Stimulated activated CD4-positive, alpha-beta T cell treated with anti-CD3 and anti-CD28 coated beads, Interleukin-4, amount 100 ng/mL, for 1 hour (primary cell): Measurements from ENCODE around the gene HEYL.
A peak's percentile ranks its signal among the peaks of the same experiment; 100 is the strongest.

Experiments used
- DNase-seq: peaks from one replicate; pipeline ENCODE4 v3.0.0-alpha.2; 2020

The HEYL gene

GRCh38 chr1:39639305-39640130 lies at the start of gene HEYL:
Gene HEYL (minus strand): TSS chr1:39639643. CDS start chr1:39639625, 18 bp downstream.
- DNase-seq = peak; percentile 75

GRCh38 chr1:39689214-39689613 lies 49.8 kb upstream of the HEYL start:
- no peak for DNase-seq

- DNase-seq = no peak
These were observed 49.3 kb upstream of the HEYL start for GRCh38 chr1:39688706-39689105.

DNA sequence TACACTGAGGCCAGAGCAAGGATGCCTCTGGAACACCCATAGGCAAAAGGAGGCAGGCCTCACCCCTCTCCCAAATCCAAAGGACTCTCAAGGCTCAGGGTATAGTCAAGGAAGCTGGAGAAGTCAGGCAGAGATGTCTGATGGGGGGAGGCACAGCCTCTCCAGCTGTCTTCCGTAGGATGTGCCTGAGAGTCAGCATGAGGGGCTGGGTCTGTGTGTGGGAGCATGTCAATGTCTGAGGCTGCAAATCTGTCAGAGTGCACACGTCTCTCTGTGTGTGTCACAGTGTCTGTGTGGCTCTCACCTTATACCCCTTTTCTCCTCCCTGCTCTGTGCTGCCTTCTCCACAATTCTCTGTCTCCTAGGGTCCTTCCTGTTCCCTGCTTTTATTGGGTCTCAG lies 47.8 kb upstream of the HEYL start:
- no peak for DNase-seq

DNA sequence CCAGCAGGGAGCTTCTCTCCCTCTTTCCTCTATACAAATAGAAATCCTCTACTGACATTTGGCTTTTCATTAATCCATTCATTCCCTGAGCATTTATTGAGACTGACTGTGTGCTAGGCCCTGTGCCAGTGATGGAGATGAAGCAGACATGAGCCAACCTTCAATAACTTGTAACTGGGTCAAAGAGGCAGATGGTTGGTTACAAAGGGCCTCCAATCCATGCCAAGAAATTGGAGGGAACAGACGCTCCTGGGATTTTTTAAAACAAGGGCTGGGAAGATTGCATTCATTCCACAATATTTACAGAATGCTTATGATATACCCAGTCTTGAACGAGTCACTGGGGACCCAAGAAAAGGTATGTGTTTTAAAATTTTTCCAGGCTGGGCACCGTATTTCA lies 45.6 kb upstream of the HEYL start:
- DNase-seq = no peak

GRCh38 chr1:39684313-39684664 lies 44.8 kb upstream of the HEYL start:
- no peak for DNase-seq

- peak; percentile 43 for DNase-seq
These were observed 44.3 kb upstream of the HEYL start for GRCh38 chr1:39683591-39684312.

DNA sequence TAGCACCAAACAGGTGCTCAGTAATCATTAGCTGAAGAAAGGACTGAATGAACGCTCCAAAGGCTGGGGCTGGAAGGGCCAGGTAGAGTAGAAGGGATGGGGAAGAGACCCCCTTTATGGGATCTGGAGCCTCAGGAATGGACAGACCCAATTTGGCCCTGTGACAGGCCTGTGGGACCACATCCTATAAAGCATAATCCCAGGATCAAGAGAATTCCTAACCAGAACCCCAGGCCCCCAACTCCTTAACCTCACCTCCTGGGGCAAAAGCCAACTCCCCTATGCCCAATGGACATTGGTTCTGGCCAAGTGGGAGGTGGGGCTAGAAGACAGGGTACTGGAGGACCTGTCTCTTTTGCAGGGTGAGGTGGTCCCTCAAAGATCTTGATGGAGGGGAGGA lies 42.6 kb upstream of the HEYL start:
- DNase-seq = no peak

DNA sequence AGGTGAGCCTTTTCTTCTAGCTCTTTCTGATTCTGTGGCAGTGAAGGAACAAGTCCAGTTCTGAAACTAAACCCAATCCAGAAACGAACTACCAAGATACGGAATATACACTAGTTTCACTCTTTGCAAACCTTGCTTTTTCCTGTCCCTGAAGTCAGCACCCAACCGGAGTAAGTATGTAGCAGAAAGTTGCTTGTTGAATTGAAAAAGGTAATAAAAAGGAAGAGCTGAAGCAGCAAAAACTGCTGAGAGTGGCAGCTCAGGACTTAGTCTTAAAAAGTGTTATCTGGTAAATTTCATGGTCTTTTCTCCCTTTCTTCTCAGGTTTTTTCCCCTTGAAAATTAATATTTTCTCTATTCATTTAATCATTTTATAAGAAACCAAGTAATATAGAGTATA lies 41.9 kb upstream of the HEYL start:
- no peak for DNase-seq

- no peak for DNase-seq
These were observed 41.3 kb upstream of the HEYL start for GRCh38 chr1:39680751-39681150.

DNA sequence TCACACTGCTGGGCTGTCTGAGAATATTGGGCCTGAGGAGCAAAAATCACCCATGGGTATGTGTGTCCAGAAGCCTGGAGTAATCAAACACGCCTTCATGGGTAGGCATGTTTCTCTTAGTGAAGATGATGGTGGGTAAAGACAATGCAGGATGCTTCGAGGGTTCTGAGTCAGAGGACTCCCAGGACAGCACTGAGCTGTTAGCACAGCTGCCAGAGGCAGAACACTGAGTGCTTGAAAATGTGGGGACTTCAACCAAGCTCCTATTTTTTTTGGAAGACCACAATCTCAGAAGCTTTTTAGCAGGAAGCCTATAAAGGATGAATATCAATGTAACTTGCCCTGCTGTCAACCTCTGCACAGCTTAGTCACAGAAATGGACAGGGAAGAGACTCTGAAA lies 40.4 kb upstream of the HEYL start:
- no peak for DNase-seq

GRCh38 chr1:39678889-39679288 lies 39.4 kb upstream of the HEYL start:
- DNase-seq = no peak

- DNase-seq = no peak
These were observed 38.2 kb upstream of the HEYL start for GRCh38 chr1:39677645-39678044.

DNA sequence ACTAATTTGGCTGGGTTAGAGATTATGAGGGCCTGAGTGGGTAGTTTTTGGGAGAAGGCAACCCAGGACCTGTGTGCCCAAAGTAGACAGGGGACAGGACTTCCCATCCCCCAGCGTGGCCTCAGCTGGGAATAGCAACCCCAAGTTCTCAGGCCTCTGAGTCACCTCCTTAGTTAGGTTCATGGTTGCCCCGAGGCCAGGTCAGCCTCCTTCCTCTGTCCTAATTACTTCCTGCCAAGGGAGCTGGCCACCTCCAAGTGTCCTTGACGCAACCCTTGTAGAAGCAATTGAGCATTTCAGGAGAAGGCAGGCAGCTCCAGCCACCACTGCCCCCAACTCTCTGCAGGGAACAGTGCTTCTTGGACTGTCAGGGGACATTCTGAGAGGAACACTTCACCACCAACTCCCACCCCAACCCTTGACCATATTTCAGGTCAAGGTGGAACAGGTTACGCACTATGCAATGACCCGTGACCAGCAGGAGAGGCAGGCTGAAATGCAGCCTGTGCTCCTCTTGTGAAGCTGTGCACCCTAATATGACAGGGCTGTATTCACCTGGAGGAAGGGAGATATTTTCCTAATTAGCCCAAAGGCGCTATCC lies 37.6 kb upstream of the HEYL start:
- DNase-seq = no peak

GRCh38 chr1:39675220-39675619 lies 35.8 kb upstream of the HEYL start:
- DNase-seq = no peak

DNA sequence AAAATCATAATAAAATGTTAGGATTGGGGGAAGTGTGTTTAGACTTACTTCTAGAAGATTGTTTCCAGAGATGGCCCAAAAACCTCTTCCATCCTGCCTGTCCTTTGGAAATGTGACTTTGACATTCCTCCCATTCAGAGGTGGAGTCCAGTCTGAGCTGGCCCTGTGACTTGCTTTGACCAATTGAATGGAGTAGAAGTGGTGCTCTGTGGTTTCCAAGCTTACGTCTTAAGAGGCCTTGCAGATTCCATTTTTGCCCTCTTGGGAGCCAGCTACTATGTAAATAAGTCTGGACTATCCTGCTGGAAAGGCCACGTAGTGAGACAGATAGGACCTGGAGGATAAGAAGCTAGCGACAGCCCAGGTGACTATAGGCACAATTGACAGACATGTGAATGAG lies 33.8 kb upstream of the HEYL start:
- no peak for DNase-seq

GRCh38 chr1:39672551-39672947 lies 33.1 kb upstream of the HEYL start:
- DNase-seq = peak; percentile 40

DNA sequence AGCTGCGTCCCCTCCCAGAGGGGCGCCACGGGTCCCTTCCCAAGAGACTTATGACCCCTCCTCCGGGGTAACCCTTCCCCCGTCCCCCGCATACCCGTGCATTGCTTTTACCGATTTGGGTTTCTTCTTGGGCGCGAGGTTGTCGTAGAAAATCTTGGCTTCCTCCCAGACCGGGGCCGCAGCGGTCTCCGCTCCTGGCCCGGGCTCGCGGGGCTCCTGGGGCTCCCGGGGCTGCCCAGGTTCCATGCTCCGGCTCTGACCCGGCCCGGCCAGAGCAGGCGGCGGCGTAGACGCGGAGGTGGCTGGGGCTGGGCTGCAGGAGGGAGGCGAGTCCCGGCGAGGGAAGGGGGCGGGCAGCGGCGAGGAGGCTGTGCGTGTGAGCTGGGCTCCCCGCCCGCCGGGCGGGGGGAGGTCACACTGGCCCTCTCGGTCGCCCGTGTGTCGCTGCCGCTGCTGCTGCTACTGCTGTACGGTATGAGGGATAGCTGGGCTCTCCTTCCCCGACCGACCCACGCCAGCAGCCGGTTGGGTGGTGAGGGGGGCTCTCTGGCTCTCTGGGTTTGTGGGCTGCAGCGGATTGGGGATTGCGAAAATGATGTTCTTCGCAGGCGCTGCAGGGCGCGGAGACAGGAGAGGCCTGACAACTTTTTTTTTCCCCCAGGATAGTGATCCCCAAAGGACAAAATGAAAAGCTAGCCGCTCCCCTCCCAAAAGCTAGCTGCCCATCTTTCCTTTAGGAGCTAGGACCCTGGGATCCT lies 32.5 kb upstream of the HEYL start, which contains the start of gene NT5C1A:
TSS of gene NT5C1A (minus strand) at position 315 of the 758 bp plus-strand sequence. CDS start at position 246, 69 bp downstream.
- peak; percentile 35 for DNase-seq

DNA sequence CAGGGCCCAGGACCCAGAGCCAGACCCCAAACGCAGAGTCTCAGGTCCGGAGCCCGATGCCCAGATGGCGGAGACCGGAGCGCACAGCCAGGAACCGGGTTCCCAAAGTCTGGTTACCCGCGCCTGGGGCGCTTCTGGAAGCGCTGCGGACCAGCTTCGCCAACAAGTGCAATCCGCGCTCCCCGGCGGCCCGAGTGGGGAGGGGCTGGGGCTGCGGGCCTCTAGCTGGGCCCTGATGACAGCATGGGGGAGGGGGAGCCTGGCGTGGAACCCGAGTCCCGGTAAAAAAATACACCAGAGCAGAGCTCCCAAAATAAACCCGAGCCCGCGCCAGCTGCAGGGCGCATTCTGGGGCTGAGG lies 32.0 kb upstream of the HEYL start:
- no peak for DNase-seq

- no peak for DNase-seq
These were observed 31.2 kb upstream of the HEYL start for GRCh38 chr1:39670689-39671088.

GRCh38 chr1:39668894-39669293 lies 29.5 kb upstream of the HEYL start:
- no peak for DNase-seq

DNA sequence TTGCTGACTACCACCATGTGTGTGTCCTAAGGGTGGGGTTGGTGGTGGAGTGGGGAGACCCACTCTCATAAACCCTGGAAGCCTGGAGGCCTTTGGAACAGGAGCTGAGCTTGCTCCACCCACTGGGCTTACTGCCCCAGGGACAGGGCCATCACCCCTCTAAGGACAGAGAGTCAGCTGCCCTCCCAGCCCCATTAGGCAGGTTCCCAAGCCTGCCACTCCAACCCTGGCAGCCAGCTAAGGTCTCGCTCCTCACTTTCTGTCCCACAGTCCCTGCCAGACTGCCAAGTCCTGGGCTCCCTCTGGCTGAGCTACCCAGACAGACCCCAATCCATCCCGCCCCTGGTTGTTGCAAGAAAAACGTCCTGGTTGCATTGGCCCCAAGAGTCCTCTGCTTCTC lies 28.7 kb upstream of the HEYL start:
- no peak for DNase-seq

DNA sequence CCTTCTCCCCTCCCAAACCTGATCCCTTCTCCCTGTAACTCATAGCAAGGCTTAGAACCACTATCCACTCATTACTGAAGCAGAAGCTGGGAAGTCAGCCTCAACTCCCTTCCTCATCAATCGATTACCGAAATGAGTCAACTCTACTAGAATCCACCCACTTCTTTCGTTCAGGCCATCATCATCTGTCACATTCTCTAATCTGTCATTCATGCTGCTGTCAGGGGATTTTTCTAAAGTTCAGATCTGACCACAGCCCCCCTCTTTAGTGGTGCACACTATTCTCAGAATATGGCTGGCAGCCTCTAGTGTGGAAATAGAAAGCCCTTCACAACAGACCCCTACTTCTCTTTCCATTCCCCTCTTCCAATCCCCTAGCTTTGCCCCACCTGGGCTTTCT lies 27.3 kb upstream of the HEYL start:
- DNase-seq = no peak
